ENCODE measurements around the gene VIL1. TPM values are rescaled to one million over a fixed set of nuclear protein-coding genes. Genes with fewer than 3 reads are reported as not detected.
A peak's percentile ranks its signal among the peaks of the same experiment; 100 is the strongest.

Gene VIL1
- total RNA-seq, 3 donors from 2014 or later (not counting 1 experiment from before 2014, with no cell fraction given) = 1.5 to 1.8 (median 1.6) TPM

DNA sequence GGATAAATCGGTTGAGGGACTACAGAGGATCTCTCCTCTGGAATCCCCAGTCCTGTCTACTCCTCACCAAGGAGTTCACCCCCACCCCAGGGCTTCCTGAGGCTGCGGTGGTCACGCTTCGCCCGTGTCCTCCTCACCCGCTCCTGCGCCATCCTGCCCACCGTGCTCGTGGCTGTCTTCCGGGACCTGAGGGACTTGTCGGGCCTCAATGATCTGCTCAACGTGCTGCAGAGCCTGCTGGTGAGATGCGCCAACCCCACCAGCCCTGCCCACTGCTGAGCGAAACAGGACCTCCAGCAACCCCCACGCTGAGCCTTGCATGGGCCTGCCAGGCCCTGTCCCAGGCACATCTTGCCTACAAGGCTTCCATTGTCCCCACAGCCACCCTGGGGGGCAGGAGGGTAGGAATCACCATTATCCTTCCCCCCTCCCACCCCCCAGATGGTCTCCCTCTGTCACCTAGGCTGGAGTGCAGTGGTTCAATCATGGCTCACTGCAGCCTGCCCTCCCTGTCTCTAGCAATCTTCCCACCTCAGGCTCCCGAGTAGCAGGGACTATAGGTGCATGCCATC, 25.9 kb upstream of the VIL1 start:
- H3K27ac Mint-ChIP-seq = peak overlapping the region in 1 of 2 donors; percentile 98
- no peaks in the 10 kb centered on the region for H3K9me3 ChIP-seq (ENCODE audit: control insufficient read depth, insufficient read depth, low read length)
- peak overlapping the region; percentile 45 for H3K4me3 Mint-ChIP-seq
- no peaks in the 10 kb centered on the region for H3K36me3 Mint-ChIP-seq
- no peak overlapping the region for H3K4me3 ChIP-seq (ENCODE audit: low read length)
- TF ChIP-seq, protein P1, sequence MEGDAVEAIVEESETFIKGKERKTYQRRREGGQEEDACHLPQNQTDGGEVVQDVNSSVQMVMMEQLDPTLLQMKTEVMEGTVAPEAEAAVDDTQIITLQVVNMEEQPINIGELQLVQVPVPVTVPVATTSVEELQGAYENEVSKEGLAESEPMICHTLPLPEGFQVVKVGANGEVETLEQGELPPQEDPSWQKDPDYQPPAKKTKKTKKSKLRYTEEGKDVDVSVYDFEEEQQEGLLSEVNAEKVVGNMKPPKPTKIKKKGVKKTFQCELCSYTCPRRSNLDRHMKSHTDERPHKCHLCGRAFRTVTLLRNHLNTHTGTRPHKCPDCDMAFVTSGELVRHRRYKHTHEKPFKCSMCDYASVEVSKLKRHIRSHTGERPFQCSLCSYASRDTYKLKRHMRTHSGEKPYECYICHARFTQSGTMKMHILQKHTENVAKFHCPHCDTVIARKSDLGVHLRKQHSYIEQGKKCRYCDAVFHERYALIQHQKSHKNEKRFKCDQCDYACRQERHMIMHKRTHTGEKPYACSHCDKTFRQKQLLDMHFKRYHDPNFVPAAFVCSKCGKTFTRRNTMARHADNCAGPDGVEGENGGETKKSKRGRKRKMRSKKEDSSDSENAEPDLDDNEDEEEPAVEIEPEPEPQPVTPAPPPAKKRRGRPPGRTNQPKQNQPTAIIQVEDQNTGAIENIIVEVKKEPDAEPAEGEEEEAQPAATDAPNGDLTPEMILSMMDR (IDR thresholded peaks at IDR 0.05) = no peak
- H3K4me1 ChIP-seq (ENCODE audit: control insufficient read depth, insufficient read depth, low read length) = peaks cover 66% of the 10 kb centered on the region
- no peak for ATAC-seq
- no peaks in the 10 kb centered on the region for H3K36me3 ChIP-seq (ENCODE audit: control insufficient read depth, insufficient read depth, low read length)
- H3K4me1 Mint-ChIP-seq = peaks cover 38 to 61% of the 10 kb centered on the region in 2 donors
- H3K27ac ChIP-seq (ENCODE audit: low read length) = no peak overlapping the region
- H3K27me3 ChIP-seq (ENCODE audit: control insufficient read depth, insufficient read depth, low read length) = no peaks in the 10 kb centered on the region
- WGBS (ENCODE audit: insufficient coverage) = 85% methylated on average over 16 of the region's 16 CpGs
- H3K27me3 Mint-ChIP-seq (ENCODE audit: low read depth in 2 of 2) = no peaks in the 10 kb centered on the region
- H3K9me3 Mint-ChIP-seq = no peaks in the 10 kb centered on the region
- intact Hi-C loops (cut with micrococcal nuclease) = no loop called here
- DNase-seq = no peak

DNA sequence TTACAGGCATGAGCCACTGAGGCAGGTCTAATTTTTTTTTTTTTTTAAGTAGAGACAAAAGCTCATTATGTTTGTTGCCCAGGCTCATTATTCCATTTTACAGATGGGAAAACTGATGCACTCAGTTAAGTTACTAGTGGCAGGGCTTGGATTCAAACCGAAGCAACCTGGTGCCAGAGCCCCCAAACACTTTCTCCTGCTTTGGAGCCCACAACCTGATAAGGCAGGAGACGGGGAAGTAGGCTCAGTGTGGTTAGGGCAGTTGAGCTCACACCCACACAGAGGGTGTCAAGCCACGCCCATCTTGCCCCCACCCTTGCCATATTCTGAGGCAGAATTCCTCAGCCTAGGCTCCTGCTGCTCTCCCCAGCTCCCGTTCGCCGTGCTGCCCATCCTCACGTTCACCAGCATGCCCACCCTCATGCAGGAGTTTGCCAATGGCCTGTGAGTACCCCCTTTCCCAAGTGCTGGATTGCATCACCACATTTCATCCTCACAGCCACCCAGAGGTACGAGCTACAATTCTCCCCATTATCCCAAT, 25.1 kb upstream of the VIL1 start:
- Mint-ChIP-seq H3K9me3 (no peaks in the 10 kb centered on the region), H3K4me1 (peaks cover 43 to 64% of the 10 kb centered on the region in 2 donors), H3K27me3 (ENCODE audit: low read depth in 2 of 2) (no peaks in the 10 kb centered on the region), H3K27ac (peak overlapping the region in 1 of 2 donors; percentile 98), H3K4me3 (peak overlapping the region; percentile 45), H3K36me3 (no peaks in the 10 kb centered on the region)
- Histone ChIP-seq H3K4me3 (ENCODE audit: low read length) (no peak overlapping the region), H3K36me3 (ENCODE audit: control insufficient read depth, insufficient read depth, low read length) (no peaks in the 10 kb centered on the region), H3K27me3 (ENCODE audit: control insufficient read depth, insufficient read depth, low read length) (no peaks in the 10 kb centered on the region), H3K27ac (ENCODE audit: low read length) (peak overlapping the region; percentile 5), H3K4me1 (ENCODE audit: control insufficient read depth, insufficient read depth, low read length) (peaks cover 72% of the 10 kb centered on the region), H3K9me3 (ENCODE audit: control insufficient read depth, insufficient read depth, low read length) (no peaks in the 10 kb centered on the region)
- intact Hi-C loops (cut with micrococcal nuclease) = no loop called here
- ATAC-seq (no peak), DNase-seq (peak; percentile 36 to 66)
- TF ChIP-seq, protein P1 (IDR thresholded peaks at IDR 0.05) = no peak
- 43% methylated on average over 8 of the region's 8 CpGs for WGBS (ENCODE audit: insufficient coverage)

DNA sequence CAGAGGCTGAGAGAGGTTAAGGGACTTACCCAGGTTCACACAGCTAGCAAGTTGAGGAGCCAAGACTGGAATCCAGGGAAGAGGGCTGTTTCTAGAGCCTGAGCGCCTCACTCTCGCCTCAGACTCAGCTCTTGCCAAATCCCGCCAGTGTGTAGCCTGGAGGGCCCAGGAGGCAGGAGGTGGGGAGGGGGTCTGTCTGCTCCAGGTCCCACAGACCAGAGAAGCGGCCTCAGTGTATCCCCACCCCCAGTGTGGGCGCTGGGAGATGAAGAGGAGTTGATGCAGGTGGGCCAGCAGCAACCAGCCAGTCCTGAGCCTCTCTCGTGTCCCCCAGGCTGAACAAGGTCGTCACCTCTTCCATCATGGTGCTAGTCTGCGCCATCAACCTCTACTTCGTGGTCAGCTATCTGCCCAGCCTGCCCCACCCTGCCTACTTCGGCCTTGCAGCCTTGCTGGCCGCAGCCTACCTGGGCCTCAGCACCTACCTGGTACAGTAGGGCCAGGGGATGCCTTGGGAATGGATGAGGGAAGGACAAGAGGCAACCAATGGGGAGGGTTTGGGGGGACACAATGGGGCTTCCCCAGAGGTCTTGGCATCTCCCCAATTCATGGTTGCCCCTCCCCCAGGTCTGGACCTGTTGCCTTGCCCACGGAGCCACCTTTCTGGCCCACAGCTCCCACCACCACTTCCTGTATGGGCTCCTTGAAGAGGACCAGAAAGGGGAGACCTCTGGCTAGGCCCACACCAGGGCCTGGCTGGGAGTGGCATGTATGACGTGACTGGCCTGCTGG, 24.4 kb upstream of the VIL1 start:
- Mint-ChIP-seq H3K9me3 (no peaks in the 10 kb centered on the region), H3K36me3 (no peaks in the 10 kb centered on the region), H3K4me1 (peaks cover 47 to 65% of the 10 kb centered on the region in 2 donors), H3K27ac (peak overlapping the region; percentile 31 to 98), H3K27me3 (ENCODE audit: low read depth in 2 of 2) (no peaks in the 10 kb centered on the region), H3K4me3 (peak overlapping the region; percentile 45)
- Histone ChIP-seq H3K27me3 (ENCODE audit: control insufficient read depth, insufficient read depth, low read length) (no peaks in the 10 kb centered on the region), H3K36me3 (ENCODE audit: control insufficient read depth, insufficient read depth, low read length) (no peaks in the 10 kb centered on the region), H3K4me3 (ENCODE audit: low read length) (no peak overlapping the region), H3K4me1 (ENCODE audit: control insufficient read depth, insufficient read depth, low read length) (peaks cover 70% of the 10 kb centered on the region), H3K9me3 (ENCODE audit: control insufficient read depth, insufficient read depth, low read length) (no peaks in the 10 kb centered on the region), H3K27ac (ENCODE audit: low read length) (peak overlapping the region; percentile 5)
- TF ChIP-seq, protein P1 (IDR thresholded peaks at IDR 0.05) = no peak
- DNase-seq = peak; percentile 25 to 38
- WGBS (ENCODE audit: insufficient coverage) = 72% methylated on average over 13 of the region's 13 CpGs
- no peak for ATAC-seq
- intact Hi-C loops (cut with micrococcal nuclease) = loop anchor here (1.0 to 5.0 kb wide), 4 partner anchors 122 to 503 kb away; partner anchors contain the start of gene ARPC2

Measured in natural killer cell (primary cell).